Measurements from ENCODE around the gene TCF7L2.

Gene TCF7L2

GRCh38 chr10:113091920-113092319 lies 141.9 kb downstream of the TCF7L2 start:
- Histone ChIP-seq H3K9me2 (replicated peaks; ENCODE audit: control insufficient read depth, low read length) (no peaks in the 10 kb centered on the region), H3K4me3 (ENCODE audit: low read length) (no peak overlapping the region), H3K4me1 (ENCODE audit: control insufficient read depth, low read length) (peaks cover 10% of the 10 kb centered on the region), H3K9me3 (ENCODE audit: control insufficient read depth, insufficient read depth, low read length) (no peaks in the 10 kb centered on the region), H3K36me3 (ENCODE audit: control insufficient read depth, low read length) (no peaks in the 10 kb centered on the region), H3K27ac (ENCODE audit: low read depth, low read length) (no peak overlapping the region), H3K27me3 (ENCODE audit: control insufficient read depth, low read length) (peaks cover 5% of the 10 kb centered on the region; the same call in 1 of the 2 replicates), H3F3A (ENCODE audit: control insufficient read depth, insufficient read depth) (no peaks in the 10 kb centered on the region), H4K20me1 (ENCODE audit: control insufficient read depth, insufficient read depth, low read depth, low read length) (peaks cover 12% of the 10 kb centered on the region; the same call in 1 of the 2 replicates), H3K4me2 (ENCODE audit: low read length) (no peak overlapping the region), H3K79me2 (ENCODE audit: control insufficient read depth, low read length) (no peaks in the 10 kb centered on the region)
- TF ChIP-seq EZH2phosphoT487 (IDR thresholded peaks at IDR 0.05; ENCODE audit: borderline replicate concordance, low read length) (no peak), CTCF (IDR thresholded peaks at IDR 0.05; ENCODE audit: low read depth, low read length, poor library complexity, severe bottlenecking) (no peak)

GRCh38 chr10:113093188-113094113 lies 143.4 kb downstream of the TCF7L2 start:
- no peaks in the 10 kb centered on the region for H3K79me2 ChIP-seq (ENCODE audit: control insufficient read depth, low read length)
- no peak overlapping the region for H3K4me3 ChIP-seq (ENCODE audit: low read length)
- H3K36me3 ChIP-seq (ENCODE audit: control insufficient read depth, low read length): no peaks in the 10 kb centered on the region
- no peak overlapping the region for H3K27ac ChIP-seq (ENCODE audit: low read depth, low read length)
- no peaks in the 10 kb centered on the region for H3K9me3 ChIP-seq (ENCODE audit: control insufficient read depth, insufficient read depth, low read length)
- no peak overlapping the region for H3K4me2 ChIP-seq (ENCODE audit: low read length)
- H3K4me1 ChIP-seq (ENCODE audit: control insufficient read depth, low read length): peaks cover 10% of the 10 kb centered on the region
- H3F3A ChIP-seq (ENCODE audit: control insufficient read depth, insufficient read depth): no peaks in the 10 kb centered on the region
- H4K20me1 ChIP-seq (ENCODE audit: control insufficient read depth, insufficient read depth, low read depth, low read length): peaks cover 12% of the 10 kb centered on the region; the same call in 1 of the 2 replicates
- peaks cover 5% of the 10 kb centered on the region; the same call in 1 of the 2 replicates for H3K27me3 ChIP-seq (ENCODE audit: control insufficient read depth, low read length)
- no peak for TF ChIP-seq CTCF (IDR thresholded peaks at IDR 0.05; ENCODE audit: low read depth, low read length, poor library complexity, severe bottlenecking)
- no peak for TF ChIP-seq EZH2phosphoT487 (IDR thresholded peaks at IDR 0.05; ENCODE audit: borderline replicate concordance, low read length)
- H3K9me2 ChIP-seq (replicated peaks; ENCODE audit: control insufficient read depth, low read length): no peaks in the 10 kb centered on the region

GRCh38 chr10:113094114-113094486 lies 144.1 kb downstream of the TCF7L2 start:
- peaks cover 10% of the 10 kb centered on the region for H3K4me1 ChIP-seq (ENCODE audit: control insufficient read depth, low read length)

More at GRCh38 chr10:113094114-113094486, 144.1 kb downstream of the TCF7L2 start:
- Histone ChIP-seq H3F3A (ENCODE audit: control insufficient read depth, insufficient read depth) (no peaks in the 10 kb centered on the region), H3K9me3 (ENCODE audit: control insufficient read depth, insufficient read depth, low read length) (no peaks in the 10 kb centered on the region), H3K36me3 (ENCODE audit: control insufficient read depth, low read length) (no peaks in the 10 kb centered on the region), H3K27ac (ENCODE audit: low read depth, low read length) (no peak overlapping the region), H3K4me2 (ENCODE audit: low read length) (no peak overlapping the region), H3K4me3 (ENCODE audit: low read length) (no peak overlapping the region), H3K79me2 (ENCODE audit: control insufficient read depth, low read length) (no peaks in the 10 kb centered on the region), H3K27me3 (ENCODE audit: control insufficient read depth, low read length) (peaks cover 5% of the 10 kb centered on the region; the same call in 1 of the 2 replicates), H3K9me2 (replicated peaks; ENCODE audit: control insufficient read depth, low read length) (no peaks in the 10 kb centered on the region), H4K20me1 (ENCODE audit: control insufficient read depth, insufficient read depth, low read depth, low read length) (peaks cover 11% of the 10 kb centered on the region; the same call in 1 of the 2 replicates)
- no peak for TF ChIP-seq CTCF (IDR thresholded peaks at IDR 0.05; ENCODE audit: low read depth, low read length, poor library complexity, severe bottlenecking)
- no peak for TF ChIP-seq EZH2phosphoT487 (IDR thresholded peaks at IDR 0.05; ENCODE audit: borderline replicate concordance, low read length)

All from DOHH2 (cell line).